Karpas-422 (cell line): ENCODE data around the gene DAB1. TPM values are rescaled to one million over a fixed set of nuclear protein-coding genes. Genes with fewer than 3 reads are reported as not detected.

Experiments used
- DNase-seq: peaks from one replicate; pipeline ENCODE4 v3.0.0-alpha.2; 2015
- H2AFZ ChIP-seq: fragments of 200-600 bp; sonication (generic); 2 replicates; pipeline ENCODE4 v1.6.1; 2014; ENCODE audit warnings: antibody characterized with exemption, low read length, mixed read lengths
- H3K27ac ChIP-seq: fragments of 200-600 bp; sonication (generic); 2 replicates; pipeline ENCODE4 v1.5.1; 2014; ENCODE audit warnings: mild to moderate bottlenecking, low read length, moderate library complexity
- H3K27me3 ChIP-seq: fragments of 200-600 bp; sonication (generic); 2 replicates; pipeline ENCODE4 v1.6.1; 2014; ENCODE audit warnings: low read length, mixed read lengths
- H3K36me3 ChIP-seq: fragments of 200-600 bp; sonication (generic); 2 replicates; pipeline ENCODE4 v1.6.1; 2014; ENCODE audit warnings: low read length, mixed read lengths; ENCODE audit not compliant: insufficient read depth
- H3K4me1 ChIP-seq: fragments of 200-600 bp; sonication (generic); 2 replicates; pipeline ENCODE4 v1.6.1; 2014; ENCODE audit warnings: mild to moderate bottlenecking, low read length, mixed read lengths
- H3K4me2 ChIP-seq: fragments of 200-600 bp; sonication (generic); 2 replicates; pipeline ENCODE4 v1.6.1; 2014; ENCODE audit warnings: low read length, low read depth, mild to moderate bottlenecking; ENCODE audit not compliant: poor library complexity, severe bottlenecking
- H3K4me3 ChIP-seq: fragments of 200-600 bp; sonication (generic); 2 replicates; pipeline ENCODE4 v1.5.1; 2014; ENCODE audit warnings: mild to moderate bottlenecking, antibody characterized with exemption, low read length, mixed read lengths
- H3K79me2 ChIP-seq: fragments of 200-600 bp; sonication (generic); 2 replicates; pipeline ENCODE4 v1.6.1; 2014; ENCODE audit warnings: mild to moderate bottlenecking, low read length, mixed read lengths
- H3K9ac ChIP-seq: fragments of 200-600 bp; sonication (generic); 2 replicates; pipeline ENCODE4 v1.6.0; 2014; ENCODE audit warnings: low read length
- H3K9me2 ChIP-seq: fragments of 200-600 bp; sonication (generic), shearing (Covaris generic); replicated peaks from 2 replicates; pipeline ENCODE4 v1.6.0; 2014; ENCODE audit warnings: mild to moderate bottlenecking, low read length, moderate library complexity; ENCODE audit not compliant: insufficient read depth
- H3K9me3 ChIP-seq: fragments of 300-700, 200-600 bp; sonication (generic); 2 replicates; pipeline ENCODE4 v1.6.1; 2014; ENCODE audit warnings: low read length, mixed read lengths
- H4K20me1 ChIP-seq: fragments of 200-600 bp; sonication (generic); 2 replicates; pipeline ENCODE4 v1.6.1; 2014; ENCODE audit warnings: mild to moderate bottlenecking, antibody characterized with exemption, low read length, low read depth; ENCODE audit not compliant: insufficient read depth
- total RNA-seq: library from RNA; depleted of rRNA; stranded (reverse); fragments of >200 nt; shearing (Covaris generic); gene quantifications from 2 replicates; pipeline ENCODE4 v1.2.3, GENCODE V29; 2014; ENCODE audit warnings: low replicate concordance

Gene DAB1
- total RNA-seq, 1 experiment from 2014 or later: 0.78 TPM

DNA sequence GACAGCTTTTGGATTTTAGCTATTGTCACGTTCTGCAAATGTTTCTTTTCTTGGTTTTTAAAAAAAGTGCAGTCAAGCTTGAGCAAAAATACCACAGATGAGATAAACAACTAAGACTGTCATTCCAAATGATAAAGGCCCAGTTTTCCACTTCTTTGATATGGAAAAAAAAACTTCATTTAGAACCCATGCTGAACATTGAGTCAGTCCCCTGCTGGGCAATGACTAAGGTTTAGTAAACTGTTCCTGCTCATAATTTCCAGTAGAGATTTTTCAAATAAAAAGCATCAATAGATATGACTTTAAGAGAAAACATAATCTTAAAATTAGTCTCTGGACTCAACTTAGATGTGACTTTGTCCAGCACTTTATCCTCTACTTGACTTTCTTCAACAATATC lies 290.2 kb downstream of the DAB1 start:
- no peaks in the 10 kb centered on the region for H3K79me2 ChIP-seq
- no peaks in the 10 kb centered on the region for H3K4me1 ChIP-seq
- DNase-seq: no peak
- H3K9me2 ChIP-seq: no peaks in the 10 kb centered on the region
- no peaks in the 10 kb centered on the region for H3K36me3 ChIP-seq
- no peaks in the 10 kb centered on the region for H4K20me1 ChIP-seq
- no peak overlapping the region for H3K4me3 ChIP-seq
- no peaks in the 10 kb centered on the region for H3K9me3 ChIP-seq
- no peak overlapping the region for H3K27ac ChIP-seq
- no peak overlapping the region for H3K9ac ChIP-seq
- H3K27me3 ChIP-seq: no peaks in the 10 kb centered on the region
- no peak overlapping the region for H2AFZ ChIP-seq
- H3K4me2 ChIP-seq: no peak overlapping the region

DNA sequence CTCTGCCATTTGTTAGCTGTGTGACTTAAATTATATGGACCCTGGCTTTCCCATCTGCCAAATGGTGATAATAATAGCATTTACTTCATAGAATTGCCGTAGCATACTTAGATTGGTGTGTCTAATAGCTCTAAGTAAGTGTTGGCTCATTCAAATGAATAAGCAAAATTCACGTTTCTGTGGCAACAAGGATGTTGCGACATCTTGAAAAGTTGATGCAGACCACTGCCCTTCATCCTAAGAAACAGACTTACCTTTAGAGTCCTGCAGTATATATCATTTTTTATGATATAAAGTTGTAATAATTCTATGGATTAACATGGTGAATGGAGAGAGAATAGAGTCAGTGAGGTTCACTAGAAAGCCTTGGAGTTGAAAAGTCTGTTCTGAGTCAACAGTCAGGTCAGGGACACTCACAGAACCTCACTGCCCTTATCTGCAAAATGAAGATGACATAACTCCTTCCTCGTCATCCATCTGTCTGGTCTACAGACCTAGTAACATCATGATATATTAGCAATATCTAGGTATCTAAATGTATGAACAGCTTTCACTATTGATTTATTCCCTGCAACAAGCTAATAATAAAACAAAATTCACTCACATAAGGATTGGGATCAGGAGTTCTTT lies 290.8 kb downstream of the DAB1 start:
- Histone ChIP-seq H3K9ac (no peak overlapping the region), H3K9me2 (no peaks in the 10 kb centered on the region), H3K27me3 (no peaks in the 10 kb centered on the region), H3K9me3 (no peaks in the 10 kb centered on the region), H3K4me1 (no peaks in the 10 kb centered on the region), H3K4me2 (no peak overlapping the region), H4K20me1 (no peaks in the 10 kb centered on the region), H2AFZ (no peak overlapping the region), H3K79me2 (no peaks in the 10 kb centered on the region), H3K36me3 (no peaks in the 10 kb centered on the region), H3K27ac (no peak overlapping the region), H3K4me3 (no peak overlapping the region)
- DNase-seq: no peak

DNA sequence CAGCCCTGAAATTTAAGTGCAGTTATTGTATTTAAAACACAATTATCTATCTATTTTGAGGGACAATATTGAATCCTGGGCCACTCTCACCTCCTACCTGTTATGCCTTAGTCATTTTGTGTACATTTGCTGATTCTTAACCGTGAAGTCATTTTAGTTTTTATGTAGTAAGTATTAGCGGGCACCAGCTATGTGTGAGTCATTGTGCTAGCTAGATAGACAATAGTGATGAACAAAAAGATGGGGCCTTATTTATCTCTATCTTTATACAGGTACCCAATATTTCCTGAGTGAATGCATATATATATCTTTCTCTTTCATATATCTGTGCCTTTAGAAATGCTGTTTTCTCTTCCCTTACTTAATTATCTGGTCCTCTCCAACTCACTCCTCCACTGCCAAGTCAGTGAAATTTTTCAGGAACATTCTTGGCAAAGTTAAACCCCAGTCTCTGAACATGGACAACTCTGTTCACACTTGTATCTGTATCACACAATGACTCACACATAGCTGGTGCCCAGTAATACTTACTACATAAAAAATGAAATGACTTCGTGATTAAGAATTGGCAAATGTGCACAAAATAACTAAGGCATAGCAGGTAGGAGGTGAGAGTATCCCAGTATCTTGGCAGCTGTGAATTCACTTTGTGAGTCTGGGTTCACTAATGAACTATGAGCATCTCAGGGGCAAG lies 292.0 kb downstream of the DAB1 start:
- Histone ChIP-seq H3K9me2 (no peaks in the 10 kb centered on the region), H3K36me3 (no peaks in the 10 kb centered on the region), H3K4me3 (no peak overlapping the region), H3K9me3 (no peaks in the 10 kb centered on the region), H3K27ac (no peak overlapping the region), H3K4me2 (no peak overlapping the region), H3K4me1 (no peaks in the 10 kb centered on the region), H3K27me3 (no peaks in the 10 kb centered on the region), H2AFZ (no peak overlapping the region), H4K20me1 (no peaks in the 10 kb centered on the region), H3K79me2 (no peaks in the 10 kb centered on the region), H3K9ac (no peak overlapping the region)
- no peak for DNase-seq

DNA sequence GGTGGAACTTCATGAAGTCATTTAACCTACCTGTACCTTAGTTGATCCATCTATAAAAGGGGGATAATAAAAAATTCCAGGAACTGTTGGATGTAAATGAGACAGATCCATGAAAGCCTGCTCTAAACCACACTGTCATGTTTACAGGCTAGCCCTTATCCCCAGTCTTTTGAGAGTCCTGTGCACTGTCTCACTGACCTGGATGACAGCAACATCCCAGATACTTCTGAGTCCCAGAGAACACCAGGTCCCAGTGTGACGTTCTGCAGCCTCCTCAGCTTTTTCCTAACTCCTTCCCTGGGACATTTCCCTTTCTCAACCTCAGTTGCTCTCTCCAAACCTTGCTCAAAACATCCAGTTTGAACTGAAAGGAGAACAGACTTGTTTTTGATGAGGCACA lies 292.6 kb downstream of the DAB1 start:
- no peaks in the 10 kb centered on the region for H3K79me2 ChIP-seq
- H2AFZ ChIP-seq: no peak overlapping the region
- no peaks in the 10 kb centered on the region for H3K4me1 ChIP-seq
- H4K20me1 ChIP-seq: no peaks in the 10 kb centered on the region
- H3K36me3 ChIP-seq: no peaks in the 10 kb centered on the region
- no peaks in the 10 kb centered on the region for H3K27me3 ChIP-seq
- H3K9ac ChIP-seq: no peak overlapping the region
- H3K27ac ChIP-seq: no peak overlapping the region
- no peak overlapping the region for H3K4me2 ChIP-seq
- no peaks in the 10 kb centered on the region for H3K9me2 ChIP-seq
- no peak for DNase-seq
- H3K9me3 ChIP-seq: no peaks in the 10 kb centered on the region
- H3K4me3 ChIP-seq: no peak overlapping the region

DNA sequence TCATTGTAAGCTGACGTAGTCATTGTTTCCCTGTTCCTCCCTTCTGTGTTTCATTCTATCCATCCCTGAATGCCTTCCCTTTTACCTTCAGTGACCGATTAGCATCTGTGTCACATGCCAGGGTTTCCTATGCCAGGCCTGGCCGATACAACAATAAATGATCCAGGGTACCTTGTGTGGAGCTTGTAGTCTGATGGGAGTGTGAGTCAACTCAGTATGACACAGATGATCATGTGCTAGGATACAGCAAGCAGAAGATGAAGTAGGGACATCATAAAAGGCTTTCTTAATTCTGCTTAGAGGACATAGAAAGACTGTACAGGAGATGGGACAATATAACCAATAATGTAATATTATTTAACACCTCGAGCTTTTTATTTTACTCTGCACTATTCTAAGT lies 294.0 kb downstream of the DAB1 start:
- no peaks in the 10 kb centered on the region for H3K27me3 ChIP-seq

DNA sequence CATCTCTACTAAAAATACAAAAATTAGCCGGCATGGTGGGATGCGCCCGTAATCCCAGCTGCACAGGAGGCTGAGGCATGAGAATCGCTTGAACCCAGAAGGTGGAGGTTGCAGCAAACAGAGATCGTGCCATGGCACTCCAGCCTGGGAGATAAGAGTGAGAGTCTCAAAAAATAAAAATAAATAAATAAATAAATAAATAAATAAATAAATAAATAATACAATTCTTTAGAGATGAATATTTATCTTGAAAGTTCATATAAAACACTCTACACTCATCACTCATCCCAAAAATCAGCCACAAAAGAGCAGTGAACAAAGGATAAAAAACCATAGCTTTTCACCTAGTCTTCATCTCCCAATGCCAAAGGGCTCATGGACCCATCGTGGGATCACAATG lies 295.9 kb downstream of the DAB1 start:
- H3K36me3 ChIP-seq: no peaks in the 10 kb centered on the region
- H3K27ac ChIP-seq: no peak overlapping the region
- no peaks in the 10 kb centered on the region for H3K4me1 ChIP-seq
- DNase-seq: no peak
- no peaks in the 10 kb centered on the region for H3K27me3 ChIP-seq
- no peaks in the 10 kb centered on the region for H3K79me2 ChIP-seq
- H3K4me3 ChIP-seq: no peak overlapping the region
- no peaks in the 10 kb centered on the region for H3K9me3 ChIP-seq
- no peak overlapping the region for H3K9ac ChIP-seq
- no peak overlapping the region for H2AFZ ChIP-seq
- H3K9me2 ChIP-seq: no peaks in the 10 kb centered on the region
- no peak overlapping the region for H3K4me2 ChIP-seq
- H4K20me1 ChIP-seq: no peaks in the 10 kb centered on the region

More for the DNA sequence above, 294.0 kb downstream of the DAB1 start:
- no peak overlapping the region for H2AFZ ChIP-seq
- H3K27ac ChIP-seq: no peak overlapping the region
- no peak overlapping the region for H3K4me2 ChIP-seq
- no peak overlapping the region for H3K4me3 ChIP-seq
- no peaks in the 10 kb centered on the region for H3K9me3 ChIP-seq
- no peaks in the 10 kb centered on the region for H3K9me2 ChIP-seq
- no peak for DNase-seq
- no peaks in the 10 kb centered on the region for H3K79me2 ChIP-seq
- H3K4me1 ChIP-seq: no peaks in the 10 kb centered on the region
- H3K9ac ChIP-seq: no peak overlapping the region
- no peaks in the 10 kb centered on the region for H3K36me3 ChIP-seq
- no peaks in the 10 kb centered on the region for H4K20me1 ChIP-seq

DNA sequence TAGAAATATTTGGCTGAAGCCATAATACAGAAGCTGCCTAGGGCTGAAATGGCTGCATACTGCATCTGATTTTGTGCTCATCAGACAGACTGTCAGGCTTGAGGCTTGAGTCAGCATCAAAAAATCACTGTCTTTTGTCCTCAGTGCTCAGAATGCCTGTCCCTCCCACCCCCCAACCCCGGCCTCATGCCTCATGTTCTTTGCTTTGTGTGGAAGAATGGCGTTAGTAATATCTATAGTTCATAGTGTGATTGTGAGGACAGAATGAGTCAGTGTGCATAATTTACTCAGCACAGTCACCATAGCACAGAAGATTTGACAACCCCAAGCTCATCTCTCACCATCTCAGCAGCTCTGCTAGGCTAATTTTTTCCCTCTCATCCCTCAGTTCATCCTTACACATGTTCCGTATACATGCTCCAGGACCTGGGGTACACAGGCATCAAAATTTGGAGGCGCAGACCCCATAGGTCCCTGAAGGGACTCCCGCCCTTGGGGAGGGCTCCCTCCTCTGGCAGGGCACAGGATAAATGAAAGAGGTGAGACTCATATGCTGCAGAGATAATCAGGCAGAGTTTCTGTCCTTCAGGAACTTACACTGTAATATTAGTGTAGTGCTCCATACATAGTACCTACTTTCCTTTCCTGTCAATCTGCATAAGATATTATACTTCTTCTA lies 299.0 kb downstream of the DAB1 start:
- Histone ChIP-seq H3K4me3 (no peak overlapping the region), H3K27me3 (no peaks in the 10 kb centered on the region), H3K36me3 (no peaks in the 10 kb centered on the region), H3K9me3 (no peaks in the 10 kb centered on the region), H4K20me1 (no peaks in the 10 kb centered on the region), H3K9ac (no peak overlapping the region), H3K9me2 (no peaks in the 10 kb centered on the region), H2AFZ (no peak overlapping the region), H3K4me2 (no peak overlapping the region), H3K27ac (no peak overlapping the region), H3K4me1 (no peaks in the 10 kb centered on the region), H3K79me2 (no peaks in the 10 kb centered on the region)
- DNase-seq: no peak

DNA sequence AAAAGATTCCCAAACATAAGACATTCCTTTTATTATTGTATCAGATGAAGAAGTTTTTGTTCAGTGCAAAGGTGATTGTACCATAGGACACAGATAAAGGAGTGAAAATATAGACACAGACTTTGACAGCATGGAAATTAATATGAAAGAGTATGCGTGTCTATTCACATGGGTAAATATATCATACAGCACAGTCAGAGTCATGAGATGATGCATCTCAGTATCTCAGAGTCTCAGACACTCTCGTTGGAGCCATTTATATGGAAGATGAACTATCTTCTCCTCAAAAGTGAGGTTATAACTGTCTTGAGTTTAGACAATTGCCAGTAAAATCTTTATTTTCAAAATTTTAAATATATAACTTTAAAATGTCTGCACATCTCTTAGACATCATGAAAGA lies 299.7 kb downstream of the DAB1 start:
- Histone ChIP-seq H3K4me2 (no peak overlapping the region), H4K20me1 (no peaks in the 10 kb centered on the region), H3K9me2 (no peaks in the 10 kb centered on the region), H2AFZ (no peak overlapping the region), H3K27ac (no peak overlapping the region), H3K4me3 (no peak overlapping the region), H3K9ac (no peak overlapping the region), H3K9me3 (no peaks in the 10 kb centered on the region), H3K36me3 (no peaks in the 10 kb centered on the region), H3K27me3 (no peaks in the 10 kb centered on the region), H3K4me1 (no peaks in the 10 kb centered on the region), H3K79me2 (no peaks in the 10 kb centered on the region)
- DNase-seq: no peak
